Fibroblast of skin of left quadriceps (primary cell): ENCODE data around the gene KIR3DL3.
"Not testable (repeated sequence)": the region's sequence is repeated elsewhere in the genome, so short reads cannot be mapped to it uniquely, and the experiment has no call there.

ENCODE experiments used
- DNase-seq, 2 experiments: peaks; one replicate each; pipeline ENCODE4 v3.0.0-alpha.2; 2013; ENCODE audit warnings: low read depth in 2 of 2

The KIR3DL3 gene

GRCh38 chr19:54731191-54731590 is 6.9 kb downstream of the KIR3DL3 start:
- DNase-seq, result no peak

GRCh38 chr19:54738306-54738705 is 14.1 kb downstream of the KIR3DL3 start, which contains the start of gene KIR2DL3:
Gene KIR2DL3, plus strand, starts transcription at chr19:54738513. Its CDS starts 33 bp downstream, at chr19:54738546.
- DNase-seq, result not testable (repeated sequence)

GRCh38 chr19:54738715-54739114 is 14.5 kb downstream of the KIR3DL3 start:
- DNase-seq, result no peak

GRCh38 chr19:54739587-54740497 is 15.6 kb downstream of the KIR3DL3 start:
- no peak for DNase-seq

DNA sequence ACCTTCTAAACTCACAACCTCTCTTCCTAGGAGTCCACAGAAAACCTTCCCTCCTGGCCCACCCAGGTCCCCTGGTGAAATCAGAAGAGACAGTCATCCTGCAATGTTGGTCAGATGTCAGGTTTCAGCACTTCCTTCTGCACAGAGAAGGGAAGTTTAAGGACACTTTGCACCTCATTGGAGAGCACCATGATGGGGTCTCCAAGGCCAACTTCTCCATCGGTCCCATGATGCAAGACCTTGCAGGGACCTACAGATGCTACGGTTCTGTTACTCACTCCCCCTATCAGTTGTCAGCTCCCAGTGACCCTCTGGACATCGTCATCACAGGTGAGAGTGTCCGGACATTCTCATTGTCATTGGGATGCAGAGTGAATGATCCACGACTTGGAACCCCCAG is 17.7 kb downstream of the KIR3DL3 start:
- DNase-seq, result not testable (repeated sequence)

DNA sequence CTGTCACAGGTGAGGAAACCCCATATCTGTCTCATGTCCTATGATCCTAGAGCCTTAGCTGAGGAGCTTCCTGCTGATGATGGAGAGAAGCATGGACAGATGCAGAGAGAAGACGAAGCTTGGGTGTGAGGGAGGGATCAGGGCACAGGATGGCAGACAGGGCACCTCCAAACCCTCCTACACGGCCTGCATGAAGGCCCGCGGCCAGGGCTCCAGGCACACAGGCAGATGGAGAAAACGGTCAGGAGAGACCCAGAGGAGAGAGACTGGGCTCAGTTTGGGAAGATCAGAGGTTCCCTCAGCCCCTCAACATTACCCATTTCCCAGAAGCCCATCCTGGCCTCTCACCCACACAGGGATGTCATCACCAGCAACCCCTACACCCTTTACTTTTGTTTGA is 19.8 kb downstream of the KIR3DL3 start:
- not testable (repeated sequence) for DNase-seq

DNA sequence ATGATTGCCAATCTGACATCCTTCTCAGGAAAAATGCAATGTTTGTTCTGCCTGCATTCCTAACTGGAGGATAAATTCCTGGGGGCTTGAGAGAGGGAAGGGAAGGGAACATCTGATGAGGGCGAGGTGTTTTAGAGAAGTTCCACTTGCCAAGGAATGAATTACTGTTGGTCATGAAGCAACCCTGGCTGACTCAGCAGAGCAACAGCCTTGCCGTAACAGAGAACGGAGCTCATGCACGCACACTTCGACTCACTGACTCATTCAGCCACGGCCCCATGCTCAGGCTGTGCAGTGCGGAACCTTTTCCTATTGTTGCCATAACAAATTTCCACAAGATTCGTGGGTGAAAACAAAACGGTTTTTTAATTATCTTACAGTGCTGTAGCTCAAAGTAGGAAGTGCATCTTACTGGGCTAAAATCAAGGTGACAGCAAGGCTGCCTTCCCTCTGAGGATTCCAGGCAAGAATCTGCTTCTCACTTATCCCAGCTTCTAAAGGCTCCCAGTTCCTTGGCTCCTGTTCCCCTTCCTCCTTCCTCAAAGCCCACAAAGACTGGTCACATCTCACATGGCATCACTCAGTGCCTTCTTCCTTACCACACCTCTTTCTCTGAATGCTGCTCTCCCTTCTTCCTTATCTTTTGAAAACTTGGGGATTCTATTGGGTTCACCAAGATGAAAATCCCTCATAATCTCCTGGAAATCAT is 23.5 kb downstream of the KIR3DL3 start:
- not testable (repeated sequence) for DNase-seq

DNA sequence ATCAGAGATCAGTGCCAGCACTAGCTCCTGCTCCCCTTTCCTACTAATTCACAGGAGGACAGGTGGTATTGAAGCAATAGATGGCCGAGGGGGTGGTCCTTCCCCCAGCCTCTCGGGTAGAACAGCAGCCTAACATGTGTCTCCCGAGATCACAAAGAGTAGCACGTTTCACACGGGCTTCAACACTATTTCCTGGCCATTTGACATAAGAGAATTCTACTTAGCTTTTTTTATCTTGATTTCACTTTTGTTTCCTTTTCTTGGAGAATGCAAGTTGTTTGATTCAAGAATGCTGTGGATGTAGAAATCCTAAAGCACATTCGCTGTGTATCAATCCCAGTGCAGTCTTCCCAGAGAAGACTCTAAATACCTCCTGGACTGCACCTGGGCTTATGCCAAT is 26.0 kb downstream of the KIR3DL3 start:
- not testable (repeated sequence) for DNase-seq

DNA sequence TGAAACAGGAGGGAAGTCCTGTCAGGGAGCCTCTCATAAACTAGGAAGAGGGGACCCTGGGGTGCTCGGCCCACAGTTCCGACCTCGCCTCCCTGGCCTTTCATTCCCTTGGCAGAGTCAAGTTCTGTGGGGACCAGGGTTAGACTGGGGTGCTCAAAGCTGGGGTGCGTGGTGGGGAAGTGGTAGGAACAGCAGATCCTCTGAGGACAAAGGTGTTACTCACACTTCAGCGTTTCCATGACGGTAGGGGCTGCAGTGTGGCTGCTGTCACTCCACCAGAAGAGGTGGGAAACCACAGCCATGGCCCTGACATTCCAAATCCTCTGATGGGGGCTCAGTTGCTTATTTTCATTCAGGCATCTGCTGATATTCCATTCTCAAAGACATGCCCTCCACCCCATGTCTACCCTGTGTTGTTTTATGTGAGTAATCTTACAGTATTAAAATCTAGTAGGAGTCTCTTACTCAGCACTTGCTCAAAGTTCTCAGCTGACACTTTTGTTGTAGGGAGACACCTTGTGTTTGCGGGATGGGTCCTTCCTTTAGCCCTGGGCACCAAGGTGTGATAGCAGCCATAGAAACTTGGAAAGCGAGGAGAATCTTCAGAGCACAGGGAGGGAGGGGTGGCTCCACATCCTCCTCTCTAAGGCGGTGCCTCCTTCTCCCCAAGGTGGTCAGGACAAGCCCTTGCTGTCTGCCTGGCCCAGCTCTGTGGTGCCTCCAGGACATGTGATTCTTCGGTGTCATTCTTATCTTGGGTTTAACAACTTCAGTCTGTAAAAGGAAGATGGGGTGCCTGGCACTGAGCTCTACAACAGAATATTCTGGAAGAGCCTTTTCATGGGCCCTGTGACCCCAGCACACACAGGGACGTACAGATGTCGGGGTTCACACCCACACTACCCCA is 32.2 kb downstream of the KIR3DL3 start:
- DNase-seq, result not testable (repeated sequence)

DNA sequence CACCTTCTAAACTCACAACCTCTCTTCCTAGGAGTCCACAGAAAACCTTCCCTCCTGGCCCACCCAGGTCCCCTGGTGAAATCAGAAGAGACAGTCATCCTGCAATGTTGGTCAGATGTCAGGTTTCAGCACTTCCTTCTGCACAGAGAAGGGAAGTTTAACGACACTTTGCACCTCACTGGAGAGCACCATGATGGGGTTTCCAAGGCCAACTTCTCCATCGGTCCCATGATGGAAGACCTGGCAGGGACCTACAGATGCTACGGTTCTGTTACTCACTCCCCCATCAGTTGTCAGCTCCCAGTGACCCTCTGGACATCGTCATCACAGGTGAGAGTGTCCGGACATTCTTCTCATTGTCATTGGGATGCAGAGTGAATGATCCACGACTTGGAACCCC is 34.3 kb downstream of the KIR3DL3 start:
- DNase-seq, result not testable (repeated sequence)

- DNase-seq, result not testable (repeated sequence)
Measured at GRCh38 chr19:54764219-54764618, 40.0 kb downstream of the KIR3DL3 start.

GRCh38 chr19:54766464-54766863 is 42.2 kb downstream of the KIR3DL3 start:
- not testable (repeated sequence) for DNase-seq

DNA sequence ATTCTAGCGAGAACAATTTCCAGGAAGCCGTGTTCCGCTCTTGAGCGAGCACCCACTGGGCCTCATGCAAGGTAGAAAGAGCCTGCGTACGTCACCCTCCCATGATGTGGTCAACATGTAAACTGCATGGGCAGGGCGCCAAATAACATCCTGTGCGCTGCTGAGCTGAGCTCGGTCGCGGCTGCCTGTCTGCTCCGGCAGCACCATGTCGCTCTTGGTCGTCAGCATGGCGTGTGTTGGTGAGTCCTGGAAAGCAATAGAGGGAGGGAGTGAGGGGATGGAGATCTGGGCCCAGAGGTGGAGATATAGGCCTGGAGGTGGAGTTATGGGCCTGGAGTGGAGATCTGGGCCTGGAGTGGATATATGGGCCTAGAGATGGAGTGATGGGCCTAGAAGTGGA is 45.4 kb downstream of the KIR3DL3 start, which contains the start of gene KIR2DL1:
TSS of gene KIR2DL1 (plus strand) at position 148 of the 400 bp plus-strand sequence. CDS start at position 206, 58 bp downstream.
- not testable (repeated sequence) for DNase-seq

DNA sequence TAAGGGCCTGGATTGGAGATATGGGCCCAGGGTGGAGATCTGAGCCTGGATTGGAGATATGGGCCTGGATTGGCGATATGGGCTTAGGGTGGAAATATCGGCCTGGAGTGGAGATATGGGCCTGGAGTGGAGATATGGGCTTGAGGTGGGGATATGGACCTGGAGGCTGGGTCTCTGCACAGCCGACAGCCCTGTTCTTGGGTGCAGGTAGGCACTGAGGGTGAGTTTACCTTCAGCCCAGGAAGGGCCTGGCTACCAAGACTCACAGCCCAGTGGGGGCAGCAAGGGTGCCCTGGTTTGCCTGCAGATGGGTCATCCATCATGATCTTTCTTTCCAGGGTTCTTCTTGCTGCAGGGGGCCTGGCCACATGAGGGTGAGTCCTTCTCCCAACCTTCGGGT is 46.3 kb downstream of the KIR3DL3 start:
- not testable (repeated sequence) for DNase-seq

DNA sequence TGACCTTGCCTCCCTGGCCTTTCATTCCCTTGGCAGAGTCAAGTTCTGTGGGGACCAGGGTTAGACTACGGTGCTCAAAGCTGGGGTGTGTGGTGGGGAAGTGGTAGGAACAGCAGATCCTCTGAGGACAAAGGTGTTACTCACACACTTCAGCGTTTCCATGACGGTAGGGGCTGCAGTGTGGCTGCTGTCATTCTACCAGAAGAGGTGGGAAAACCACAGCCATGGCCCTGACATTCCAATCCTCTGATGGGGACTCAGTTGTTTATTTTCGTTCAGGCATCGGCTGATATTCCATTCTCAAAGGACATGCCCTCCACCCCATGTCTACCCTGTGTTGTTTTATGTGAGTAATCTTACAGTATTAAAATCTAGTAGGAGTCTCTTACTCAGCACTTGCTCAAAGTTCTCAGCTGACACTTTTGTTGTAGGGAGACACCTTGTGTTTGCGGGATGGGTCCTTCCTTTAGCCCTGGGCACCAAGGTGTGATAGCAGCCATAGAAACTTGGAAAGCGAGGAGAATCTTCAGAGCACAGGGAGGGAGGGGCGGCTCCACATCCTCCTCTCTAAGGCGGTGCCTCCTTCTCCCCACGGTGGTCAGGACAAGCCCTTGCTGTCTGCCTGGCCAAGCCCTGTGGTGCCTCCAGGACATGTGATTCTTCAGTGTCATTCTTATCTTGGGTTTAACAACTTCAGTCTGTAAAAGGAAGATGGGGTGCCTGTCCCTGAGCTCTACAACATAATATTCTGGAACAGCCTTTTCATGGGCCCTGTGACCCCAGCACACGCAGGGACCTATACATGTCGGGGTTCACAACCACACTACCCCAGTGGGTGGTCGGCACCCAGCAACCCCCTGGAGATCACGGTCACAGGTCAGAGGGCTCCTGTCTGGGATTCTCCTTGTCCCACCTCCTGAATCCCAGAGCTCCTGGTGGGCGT is 47.0 kb downstream of the KIR3DL3 start:
- DNase-seq, result not testable (repeated sequence)

- not testable (repeated sequence) for DNase-seq
Measured at GRCh38 chr19:54772666-54773065, 48.4 kb downstream of the KIR3DL3 start.

DNA sequence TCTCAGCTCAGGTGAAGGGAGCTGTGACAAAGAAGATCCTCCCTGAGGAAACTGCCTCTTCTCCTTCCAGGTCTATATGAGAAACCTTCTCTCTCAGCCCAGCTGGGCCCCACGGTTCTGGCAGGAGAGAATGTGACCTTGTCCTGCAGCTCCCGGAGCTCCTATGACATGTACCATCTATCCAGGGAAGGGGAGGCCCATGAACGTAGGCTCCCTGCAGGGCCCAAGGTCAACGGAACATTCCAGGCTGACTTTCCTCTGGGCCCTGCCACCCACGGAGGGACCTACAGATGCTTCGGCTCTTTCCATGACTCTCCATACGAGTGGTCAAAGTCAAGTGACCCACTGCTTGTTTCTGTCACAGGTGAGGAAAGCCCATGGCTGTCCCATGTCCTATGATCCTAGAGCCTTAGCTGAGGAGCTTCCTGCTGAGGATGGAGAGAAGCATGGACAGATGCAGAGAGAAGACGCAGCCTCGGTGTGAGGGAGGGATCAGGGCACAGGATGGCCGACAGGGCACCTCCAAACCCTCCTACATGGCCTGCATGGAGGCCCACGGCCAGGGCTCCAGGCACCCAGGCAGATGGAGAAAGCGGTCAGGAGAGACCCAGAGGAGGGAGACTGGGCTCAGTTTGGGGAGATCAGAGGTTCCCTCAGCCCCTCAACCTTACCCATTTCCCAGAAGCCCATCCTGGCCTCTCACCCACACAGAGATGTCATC is 51.0 kb downstream of the KIR3DL3 start:
- DNase-seq, result not testable (repeated sequence)

DNA sequence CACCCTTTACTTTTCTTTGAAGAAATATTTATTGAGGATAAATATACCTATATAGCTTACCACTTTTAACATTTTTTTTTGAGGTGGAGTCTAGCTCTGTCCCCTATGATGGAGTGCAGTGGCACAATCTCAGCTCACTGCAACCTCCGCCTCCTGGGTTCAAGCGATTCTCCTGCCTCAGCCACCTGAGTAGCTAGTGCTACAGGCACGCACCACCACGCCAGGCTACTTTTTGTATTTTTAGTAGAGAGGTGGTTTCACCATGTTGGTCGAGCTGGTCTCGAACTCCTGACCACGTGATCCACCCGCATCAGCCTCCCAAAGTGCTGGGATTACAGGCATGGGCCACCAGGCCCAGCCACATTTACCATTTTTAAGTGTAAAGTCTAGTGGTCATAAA is 51.6 kb downstream of the KIR3DL3 start:
- not testable (repeated sequence) for DNase-seq

DNA sequence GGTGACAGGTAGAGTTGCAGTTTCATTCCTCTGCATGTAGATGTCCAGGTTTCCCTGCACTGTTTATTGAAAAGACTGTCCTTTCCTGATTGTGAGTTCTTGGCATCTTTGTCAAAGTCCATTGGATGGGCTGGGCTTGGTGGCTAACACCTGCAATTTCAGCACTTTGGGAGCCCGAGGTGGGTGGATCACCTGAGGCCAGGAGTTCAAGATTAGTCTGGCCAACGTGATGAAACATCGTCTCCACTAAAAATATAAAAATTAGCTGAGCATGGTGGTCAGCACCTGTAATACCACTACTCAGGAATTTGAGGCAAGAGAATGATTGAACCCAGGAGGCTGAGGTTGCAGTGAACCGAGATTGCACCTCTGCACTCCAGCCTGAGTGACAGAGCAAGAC is 53.6 kb downstream of the KIR3DL3 start:
- DNase-seq, result not testable (repeated sequence)

GRCh38 chr19:54778896-54779295 is 54.7 kb downstream of the KIR3DL3 start:
- not testable (repeated sequence) for DNase-seq
